Cerebellar nuclear complex (tissue), 1 donor: ENCODE data around the gene SAMD4B.
"Not testable (repeated sequence)": the region's sequence is repeated elsewhere in the genome, so short reads cannot be mapped to it uniquely, and the experiment has no call there.

ENCODE experiments used
- DNase-seq, 2 experiments: peaks; one replicate each; lab custom pipeline; 2025; lab: John Stamatoyannopoulos, UW

Gene SAMD4B

GRCh38 chr19:39314016-39314728 is 28.0 kb upstream of the SAMD4B start:
- DNase-seq = no peak

GRCh38 chr19:39315933-39316332 is 26.3 kb upstream of the SAMD4B start:
- no peak for DNase-seq

- no peak for DNase-seq
These were observed 25.4 kb upstream of the SAMD4B start for GRCh38 chr19:39316627-39317321.

GRCh38 chr19:39317476-39317875 is 24.7 kb upstream of the SAMD4B start:
- no peak for DNase-seq

GRCh38 chr19:39318071-39318470 is 24.1 kb upstream of the SAMD4B start:
- DNase-seq = no peak

- DNase-seq = no peak
These were observed 23.5 kb upstream of the SAMD4B start for GRCh38 chr19:39318690-39319089.

GRCh38 chr19:39319098-39319891 is 22.9 kb upstream of the SAMD4B start:
- DNase-seq = no peak

GRCh38 chr19:39319892-39320248 is 22.4 kb upstream of the SAMD4B start:
- no peak for DNase-seq

- DNase-seq = no peak
These were observed 20.9 kb upstream of the SAMD4B start for GRCh38 chr19:39321117-39321831.

GRCh38 chr19:39321832-39322176 is 20.4 kb upstream of the SAMD4B start:
- DNase-seq = no peak

- DNase-seq = no peak
These were observed 17.9 kb upstream of the SAMD4B start for GRCh38 chr19:39324242-39324842.

GRCh38 chr19:39325778-39326665 is 16.2 kb upstream of the SAMD4B start:
- no peak for DNase-seq

- no peak for DNase-seq
These were observed 14.7 kb upstream of the SAMD4B start for GRCh38 chr19:39327363-39328045.

GRCh38 chr19:39328046-39328705 is 14.0 kb upstream of the SAMD4B start:
- peak in 1 of 2 experiments; percentile 57 for DNase-seq

- no peak for DNase-seq
These were observed 12.3 kb upstream of the SAMD4B start for GRCh38 chr19:39329948-39330347.

- DNase-seq = no peak
These were observed 9.9 kb upstream of the SAMD4B start for GRCh38 chr19:39332293-39332692.

- DNase-seq = not testable (repeated sequence)
These were observed 9.5 kb upstream of the SAMD4B start for GRCh38 chr19:39332738-39333137.

GRCh38 chr19:39333507-39333906 is 8.7 kb upstream of the SAMD4B start:
- no peak for DNase-seq

GRCh38 chr19:39334444-39334976 is 7.7 kb upstream of the SAMD4B start:
- DNase-seq = no peak

- DNase-seq = no peak
These were observed 7.1 kb upstream of the SAMD4B start for GRCh38 chr19:39335168-39335548.
